ENCODE data around the gene SMG5.

SMG5 gene

DNA sequence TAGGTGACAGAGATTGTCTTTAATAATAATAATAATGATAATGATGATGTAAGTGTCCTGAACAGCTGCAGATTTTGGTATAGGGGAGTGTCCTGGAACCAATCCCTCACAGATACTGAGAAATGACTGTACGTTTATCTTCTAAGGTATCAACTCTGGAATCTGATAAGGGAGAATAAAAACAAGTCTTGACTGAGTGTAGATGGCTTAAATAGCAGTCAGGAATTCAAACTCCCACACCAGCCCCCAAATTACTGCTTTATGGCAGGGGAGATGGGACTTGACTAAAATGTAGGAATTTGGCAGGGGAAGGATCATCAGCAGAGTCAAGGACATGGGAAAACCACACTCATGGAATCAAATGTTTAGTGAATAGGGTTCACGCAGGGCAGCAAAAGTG lies 22.6 kb upstream of the SMG5 start:
- no peak for TF ChIP-seq CTCF (IDR thresholded peaks at IDR 0.05; ENCODE audit: control insufficient read depth, insufficient read depth, low read depth, low read length, missing control alignments)
- DNase-seq (ENCODE audit: low read depth): no peak
- no peak overlapping the region for H3K4me3 ChIP-seq (ENCODE audit: control insufficient read depth, low read depth, low read length)

DNA sequence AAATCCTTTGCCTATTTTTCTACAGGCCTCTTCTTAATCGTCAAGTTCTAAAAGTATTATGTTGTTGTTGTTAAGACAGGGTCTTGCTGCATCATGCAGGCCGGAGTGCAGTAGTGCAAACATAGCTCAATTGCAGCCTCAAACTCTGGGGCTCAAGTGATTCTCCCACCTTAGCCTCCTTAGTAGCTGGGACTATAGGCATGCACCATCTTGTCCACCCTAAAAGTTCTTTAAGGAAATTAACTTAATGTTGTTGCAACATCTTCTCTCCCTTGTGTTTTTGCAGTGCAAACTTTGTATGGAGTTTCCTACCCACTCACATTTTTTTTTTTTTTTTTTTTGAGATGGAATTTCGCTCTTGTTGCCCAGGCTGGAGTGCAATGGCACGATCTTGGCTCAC lies 20.6 kb upstream of the SMG5 start:
- no peak for DNase-seq (ENCODE audit: low read depth)
- no peak overlapping the region for H3K4me3 ChIP-seq (ENCODE audit: control insufficient read depth, low read depth, low read length)
- TF ChIP-seq CTCF (IDR thresholded peaks at IDR 0.05; ENCODE audit: control insufficient read depth, insufficient read depth, low read depth, low read length, missing control alignments): no peak

- no peak within 1 kb of the TSS for H3K4me3 ChIP-seq (ENCODE audit: control insufficient read depth, low read depth, low read length)
- DNase-seq (ENCODE audit: low read depth): no peak
These were observed 16.3 kb upstream of the SMG5 start, which contains the start of gene VHLL for GRCh38 chr1:156298852-156299357. TSS of gene VHLL (minus strand) at chr1:156299307. CDS start at chr1:156299189, 118 bp downstream.

GRCh38 chr1:156295391-156295947 lies 12.8 kb upstream of the SMG5 start, which contains the start of gene GLMP:
TSS of gene GLMP (minus strand) at chr1:156295679. CDS start at chr1:156295645, 34 bp downstream.
- H3K4me3 ChIP-seq (ENCODE audit: control insufficient read depth, low read depth, low read length): peak within 1 kb of the TSS; percentile 98
- no peak for DNase-seq (ENCODE audit: low read depth)
- TF ChIP-seq CTCF (IDR thresholded peaks at IDR 0.05; ENCODE audit: control insufficient read depth, insufficient read depth, low read depth, low read length, missing control alignments): no peak

More at GRCh38 chr1:156298852-156299357, 16.3 kb upstream of the SMG5 start, which contains the start of gene VHLL:
- TF ChIP-seq CTCF (IDR thresholded peaks at IDR 0.05; ENCODE audit: control insufficient read depth, insufficient read depth, low read depth, low read length, missing control alignments): no peak

DNA sequence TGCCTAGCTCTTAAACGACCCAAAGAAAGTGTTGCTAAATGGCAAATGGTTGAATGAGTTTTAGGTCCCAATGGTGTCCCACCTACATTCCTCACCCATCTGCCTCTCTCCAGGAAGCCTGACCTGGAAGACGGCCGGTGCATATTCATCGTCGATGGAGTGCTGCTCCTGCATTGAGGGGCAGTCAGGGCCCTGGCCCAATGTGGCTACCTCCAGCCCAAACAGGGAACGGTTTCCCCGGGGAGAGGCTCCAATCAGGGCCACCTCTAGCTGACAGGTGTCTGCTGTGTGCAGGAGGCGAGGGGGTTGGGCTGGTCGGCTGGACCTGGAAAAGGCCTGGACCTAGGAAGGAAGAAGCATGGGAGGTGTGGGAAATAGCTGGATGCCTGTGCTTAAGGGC lies 11.3 kb upstream of the SMG5 start:
- no peak for TF ChIP-seq CTCF (IDR thresholded peaks at IDR 0.05; ENCODE audit: control insufficient read depth, insufficient read depth, low read depth, low read length, missing control alignments)

GRCh38 chr1:156293098-156293434 lies 10.4 kb upstream of the SMG5 start:
- TF ChIP-seq CTCF (IDR thresholded peaks at IDR 0.05; ENCODE audit: control insufficient read depth, insufficient read depth, low read depth, low read length, missing control alignments): no peak
- no peak for DNase-seq (ENCODE audit: low read depth)
- H3K4me3 ChIP-seq (ENCODE audit: control insufficient read depth, low read depth, low read length): no peak overlapping the region

More for the DNA sequence above, 11.3 kb upstream of the SMG5 start:
- H3K4me3 ChIP-seq (ENCODE audit: control insufficient read depth, low read depth, low read length): no peak overlapping the region
- DNase-seq (ENCODE audit: low read depth): no peak
